Stomach (tissue), 9 donors: ENCODE results near the gene C2orf76. TPM values are rescaled to one million over a fixed set of nuclear protein-coding genes. Genes with fewer than 3 reads are reported as not detected.

Experiments
- DNase-seq, 2 donors: peaks; one replicate each; pipeline versions ENCODE4 v3.0.0 to v3.0.0-alpha.2; 2013 to 2019
- H3K27ac ChIP-seq, 5 donors: fragments of 200-600 bp in 4 of 5; sonication (generic) in 4 of 5; one replicate each; pipeline ENCODE4 v1.5.1; 2013 to 2019; ENCODE audit warnings: mild to moderate bottlenecking in 1 of 5, moderate library complexity in 1 of 5
- H3K27me3 ChIP-seq, 3 donors: fragments of 200-600 bp; sonication (generic); one replicate each; pipeline ENCODE4 v1.5.1; 2017 to 2019; ENCODE audit warnings: mixed run types in 1 of 3
- H3K36me3 ChIP-seq, 4 donors: fragments of 200-600 bp; sonication (generic); 1 replicate in 3 of 4; 2 replicates in 1 of 4; pipeline ENCODE4 v1.5.1; 2016 to 2019
- H3K4me1 ChIP-seq, 4 donors: fragments of 200-600 bp; sonication (generic); one replicate each; pipeline ENCODE4 v1.5.1; 2016 to 2019
- H3K4me3 ChIP-seq, 4 donors: fragments of 200-600 bp; sonication (generic) in 3 of 4; one replicate each; pipeline ENCODE4 v1.5.1; 2016 to 2019; ENCODE audit warnings: mild to moderate bottlenecking in 1 of 4
- H3K9me3 ChIP-seq, 4 donors: fragments of 200-600 bp; sonication (generic); one replicate each; pipeline ENCODE4 v1.5.1; 2016 to 2019
- CTCF ChIP-seq, 7 experiments: fragments of 450-650 bp in 4 of 7; fragments of 200-600 bp in 3 of 7; sonication (generic) in 3 of 7; IDR thresholded peaks; one replicate each; pipeline ENCODE4 v1.5.1; 2016 to 2019; ENCODE audit warnings: antibody characterized with exemption in 7 of 7, control low read depth in 2 of 7, mild to moderate bottlenecking in 1 of 7
- EP300 ChIP-seq: sonication (generic); formaldehyde crosslinking; IDR thresholded peaks from one replicate; pipeline ENCODE4 v1.6.1; 2017; ENCODE audit warnings: antibody characterized with exemption
- POLR2A ChIP-seq, 4 donors: fragments of 450-650 bp; IDR thresholded peaks; one replicate each; pipeline ENCODE4 v1.6.1; 2016; ENCODE audit warnings: antibody characterized with exemption in 4 of 4, control low read depth in 2 of 4, mild to moderate bottlenecking in 1 of 4, moderate library complexity in 1 of 4
- POLR2AphosphoS5 ChIP-seq, 3 donors: sonication (generic); formaldehyde crosslinking; IDR thresholded peaks; one replicate each; pipeline ENCODE4 v1.6.1; 2016; ENCODE audit warnings: antibody characterized with exemption in 3 of 3
- WGBS, 5 donors: extraction: QIAGEN DNeasy Blood & Tissue Kit in 3 of 5; methylation state at CpG; one replicate each; pipeline versions ENCODE4 v1.1.5 to v1.1.7; 2013 to 2018; 5-methylcytosine and 5-hydroxymethylcytosine counted together
- intact Hi-C: fragments of 100-400 bp; cut with DNase I; formaldehyde crosslinking; loops from one replicate; pipeline ENCODE4 v1.15.1; 2023; ENCODE audit warnings: low total_unique reads
- polyA plus RNA-seq, 3 donors: library from polyadenylated mRNA; stranded (reverse); fragments of 200-250 nt; gene quantifications; one replicate each; pipeline ENCODE4 v1.2.3, GENCODE V29; 2013
- total RNA-seq, 5 donors: library from RNA; depleted of rRNA; stranded (reverse); fragments of >200 nt; gene quantifications; one replicate each; pipeline versions ENCODE4 v1.1.0 to v1.2.3, GENCODE V29; 2014 to 2016
- donor health status: healthy with polysubstance abuse.
- donor health status: Bipolar disorder and iron deficiency.
- donor health status: healthy.

Gene C2orf76
- total and polyA plus RNA-seq, 8 donors = 6.7 to 30.9 (median 15.2) TPM; not detected in 1

- H3K4me1 ChIP-seq = peaks cover 0 to 14% (median 0%) of the 10 kb centered on the region in 4 donors
- DNase-seq = peak in 1 of 2 donors; percentile 52
- no peak overlapping the region for H3K27ac ChIP-seq
- H3K9me3 ChIP-seq = no peaks in the 10 kb centered on the region
- WGBS, 5 donors = 51 to 69% (median 59%) methylated on average over 12 of the region's 12 CpGs
- no peak for TF ChIP-seq POLR2A (IDR thresholded peaks at IDR 0.05)
- no peak for TF ChIP-seq POLR2AphosphoS5 (IDR thresholded peaks at IDR 0.05)
- no peak for TF ChIP-seq CTCF (IDR thresholded peaks at IDR 0.05)
- no peak for TF ChIP-seq EP300
- intact Hi-C loops = no loop called here
- H3K36me3 ChIP-seq = peaks cover 3 to 58% (median 39%) of the 10 kb centered on the region in 4 donors
- no peaks in the 10 kb centered on the region for H3K27me3 ChIP-seq
- no peak overlapping the region for H3K4me3 ChIP-seq
Measured at GRCh38 chr2:119255760-119256581, 110.7 kb downstream of the C2orf76 start.

GRCh38 chr2:119254601-119255080 is 112.0 kb downstream of the C2orf76 start:
- Histone ChIP-seq H3K27me3 (no peaks in the 10 kb centered on the region), H3K9me3 (no peaks in the 10 kb centered on the region), H3K36me3 (peaks cover 3 to 69% (median 51%) of the 10 kb centered on the region in 4 donors), H3K4me3 (no peak overlapping the region), H3K27ac (no peak overlapping the region), H3K4me1 (peaks cover 0 to 14% (median 0%) of the 10 kb centered on the region in 4 donors)
- WGBS, 5 donors = 93 to 99% (median 95%) methylated on average over 10 of the region's 10 CpGs
- intact Hi-C loops = no loop called here
- no peak for DNase-seq
- TF ChIP-seq CTCF (IDR thresholded peaks at IDR 0.05) (no peak), EP300 (no peak), POLR2A (IDR thresholded peaks at IDR 0.05) (no peak), POLR2AphosphoS5 (IDR thresholded peaks at IDR 0.05) (no peak)

- Histone ChIP-seq H3K4me3 (no peak overlapping the region), H3K36me3 (peaks cover 3 to 76% (median 55%) of the 10 kb centered on the region in 4 donors), H3K9me3 (no peaks in the 10 kb centered on the region), H3K4me1 (peaks cover 0 to 14% (median 0%) of the 10 kb centered on the region in 4 donors), H3K27me3 (no peaks in the 10 kb centered on the region), H3K27ac (no peak overlapping the region)
- DNase-seq = no peak
- intact Hi-C loops = no loop called here
- 88 to 94% (median 89%) methylated on average over 14 of the region's 14 CpGs for WGBS, 5 donors
- TF ChIP-seq POLR2AphosphoS5 (IDR thresholded peaks at IDR 0.05) (no peak), POLR2A (IDR thresholded peaks at IDR 0.05) (no peak), CTCF (IDR thresholded peaks at IDR 0.05) (no peak), EP300 (no peak)
Measured at GRCh38 chr2:119253760-119254600, 112.7 kb downstream of the C2orf76 start.

- TF ChIP-seq CTCF (IDR thresholded peaks at IDR 0.05) = no peak
- no peak for TF ChIP-seq EP300
- TF ChIP-seq POLR2AphosphoS5 (IDR thresholded peaks at IDR 0.05) = no peak
- TF ChIP-seq POLR2A (IDR thresholded peaks at IDR 0.05) = no peak
- intact Hi-C loops = no loop called here
- H3K27ac ChIP-seq = no peak overlapping the region
- H3K9me3 ChIP-seq = no peaks in the 10 kb centered on the region
- H3K4me3 ChIP-seq = no peak overlapping the region
- peaks cover 0 to 14% (median 0%) of the 10 kb centered on the region in 4 donors for H3K4me1 ChIP-seq
- 38 to 77% (median 61%) methylated on average over 2 of the region's 2 CpGs for WGBS, 5 donors
- peaks cover 3 to 84% (median 61%) of the 10 kb centered on the region in 4 donors for H3K36me3 ChIP-seq
- no peak for DNase-seq
- H3K27me3 ChIP-seq = no peaks in the 10 kb centered on the region
Measured at GRCh38 chr2:119253114-119253702, 113.4 kb downstream of the C2orf76 start.
